ENCODE data around the gene METTL18. TPM values are rescaled to one million over a fixed set of nuclear protein-coding genes. Genes with fewer than 3 reads are reported as not detected.

The METTL18 gene
- total RNA-seq, 1 experiment from 2014 or later = 13.3 TPM

GRCh38 chr1:169796274-169796810, 1.6 kb upstream of the METTL18 start:
- no peaks in the 10 kb centered on the region for H3K27me3 Mint-ChIP-seq (ENCODE audit: unreplicated experiment)
- TF ChIP-seq CTCF (IDR thresholded peaks at IDR 0.05; ENCODE audit: unreplicated experiment) = no peak
- peak overlapping the region; percentile 17 for H3K27ac Mint-ChIP-seq (ENCODE audit: unreplicated experiment)
- H3K4me3 Mint-ChIP-seq (ENCODE audit: low read depth, unreplicated experiment) = peak overlapping the region; percentile 93
- intact Hi-C loops (cut with micrococcal nuclease; ENCODE audit: unreplicated experiment) = no loop called here
- no TSS peak for BruUV-seq (replicated peaks)
- H3K9me3 Mint-ChIP-seq (ENCODE audit: low read depth, unreplicated experiment) = no peaks in the 10 kb centered on the region
- DNase-seq = no peak
- CTCF ChIA-PET = no interaction called here
- H3K36me3 Mint-ChIP-seq (ENCODE audit: insufficient read depth, unreplicated experiment) = peaks cover 44% of the 10 kb centered on the region
- peaks cover 31% of the 10 kb centered on the region for H3K4me1 Mint-ChIP-seq (ENCODE audit: low read depth, unreplicated experiment)

GRCh38 chr1:169795687-169796086, 980 bp upstream of the METTL18 start:
- intact Hi-C loops (cut with micrococcal nuclease; ENCODE audit: unreplicated experiment) = loop anchor here (2.0 kb wide), 1 partner anchor 15 kb away; no protein-coding TSS in a partner anchor
- Mint-ChIP-seq H3K36me3 (ENCODE audit: insufficient read depth, unreplicated experiment) (peaks cover 44% of the 10 kb centered on the region), H3K4me1 (ENCODE audit: low read depth, unreplicated experiment) (peaks cover 31% of the 10 kb centered on the region), H3K27ac (ENCODE audit: unreplicated experiment) (peak overlapping the region; percentile 93), H3K4me3 (ENCODE audit: low read depth, unreplicated experiment) (peak overlapping the region; percentile 93), H3K9me3 (ENCODE audit: low read depth, unreplicated experiment) (no peaks in the 10 kb centered on the region), H3K27me3 (ENCODE audit: unreplicated experiment) (no peaks in the 10 kb centered on the region)
- DNase-seq = no peak
- TF ChIP-seq CTCF (IDR thresholded peaks at IDR 0.05; ENCODE audit: unreplicated experiment) = no peak
- CTCF ChIA-PET = interaction anchor here (1.2 kb wide), 1 partner anchor 84 kb away, joined by 10 read pairs; no protein-coding TSS in a partner anchor
- BruUV-seq (replicated peaks) = no TSS peak

GRCh38 chr1:169793730-169794129, 977 bp downstream of the METTL18 start:
- no peak for TF ChIP-seq CTCF (IDR thresholded peaks at IDR 0.05; ENCODE audit: unreplicated experiment)
- Mint-ChIP-seq H3K4me3 (ENCODE audit: low read depth, unreplicated experiment) (peak overlapping the region; percentile 93), H3K27ac (ENCODE audit: unreplicated experiment) (peak overlapping the region; percentile 93), H3K4me1 (ENCODE audit: low read depth, unreplicated experiment) (peaks cover 31% of the 10 kb centered on the region), H3K36me3 (ENCODE audit: insufficient read depth, unreplicated experiment) (peaks cover 39% of the 10 kb centered on the region), H3K9me3 (ENCODE audit: low read depth, unreplicated experiment) (no peaks in the 10 kb centered on the region), H3K27me3 (ENCODE audit: unreplicated experiment) (no peaks in the 10 kb centered on the region)
- DNase-seq = no peak
- no TSS peak for BruUV-seq (replicated peaks)
- CTCF ChIA-PET = no interaction called here
- intact Hi-C loops (cut with micrococcal nuclease; ENCODE audit: unreplicated experiment) = loop anchor here (2.0 to 5.0 kb wide), 2 partner anchors 13 to 81 kb away; partner anchors contain the start of gene SELL

- Mint-ChIP-seq H3K27ac (ENCODE audit: unreplicated experiment) (no peak overlapping the region), H3K36me3 (ENCODE audit: insufficient read depth, unreplicated experiment) (peaks cover 5% of the 10 kb centered on the region), H3K4me1 (ENCODE audit: low read depth, unreplicated experiment) (peaks cover 29% of the 10 kb centered on the region), H3K4me3 (ENCODE audit: low read depth, unreplicated experiment) (no peak overlapping the region), H3K27me3 (ENCODE audit: unreplicated experiment) (no peaks in the 10 kb centered on the region), H3K9me3 (ENCODE audit: low read depth, unreplicated experiment) (no peaks in the 10 kb centered on the region)
- TF ChIP-seq CTCF (IDR thresholded peaks at IDR 0.05; ENCODE audit: unreplicated experiment) = no peak
- CTCF ChIA-PET = no interaction called here
- no TSS peak for BruUV-seq (replicated peaks)
- DNase-seq = no peak
- intact Hi-C loops (cut with micrococcal nuclease; ENCODE audit: unreplicated experiment) = no loop called here
Observed at GRCh38 chr1:169788402-169788801, 6.3 kb downstream of the METTL18 start.
